ENCODE data around the gene MRPL38. TPM values are rescaled to one million over a fixed set of nuclear protein-coding genes. Genes with fewer than 3 reads are reported as not detected.

MRPL38 gene
- total and polyA plus RNA-seq, 4 donors, result 23.0 to 63.9 (median 50.5) TPM

GRCh38 chr17:75917141-75917916 lies 12.6 kb upstream of the MRPL38 start:
- H3K36me3 ChIP-seq (ENCODE audit: control insufficient read depth in 4 of 4, insufficient read depth in 3 of 4, low read depth in 1 of 4, low read length in 3 of 4), result no peaks in the 10 kb centered on the region
- H3K27ac ChIP-seq (ENCODE audit: low read depth in 1 of 2, low read length in 2 of 2), result no peak overlapping the region
- TF ChIP-seq ZBTB33 (IDR thresholded peaks at IDR 0.05) (no peak), YY1 (IDR thresholded peaks at IDR 0.05) (no peak), REST (IDR thresholded peaks at IDR 0.05) (no peak), RXRA (IDR thresholded peaks at IDR 0.05) (no peak), FOXA1 (IDR thresholded peaks at IDR 0.05) (no peak), GABPA (IDR thresholded peaks at IDR 0.05 in 1 of 2, conservative IDR thresholded peaks at IDR 0.05 in 1 of 2) (no peak), EGR1 (IDR thresholded peaks at IDR 0.05; ENCODE audit: low read depth in 2 of 2) (no peak), MAX (IDR thresholded peaks at IDR 0.05) (no peak), HNF4G (IDR thresholded peaks at IDR 0.05) (no peak), CTCF (IDR thresholded peaks at IDR 0.05; ENCODE audit: low read depth, low read length, missing input control) (no peak), ATF3 (IDR thresholded peaks at IDR 0.05) (no peak), RAD21 (IDR thresholded peaks at IDR 0.05) (no peak), NR2F2 (IDR thresholded peaks at IDR 0.05) (no peak), TAF1 (conservative IDR thresholded peaks at IDR 0.05) (no peak), FOXA2 (IDR thresholded peaks at IDR 0.05) (no peak), SP1 (IDR thresholded peaks at IDR 0.05) (no peak), HNF4A (conservative IDR thresholded peaks at IDR 0.05) (no peak)
- no peaks in the 10 kb centered on the region for H3K27me3 ChIP-seq (ENCODE audit: control insufficient read depth in 4 of 4, insufficient read depth in 4 of 4, low read length in 3 of 4)
- DNase-seq (ENCODE audit: low spot score), result no peak
- H3K4me1 ChIP-seq (ENCODE audit: control insufficient read depth in 4 of 4, insufficient read depth in 4 of 4, low read length in 3 of 4), result peaks cover 0 to 6% (median 6%) of the 10 kb centered on the region in 4 donors
- no peak overlapping the region for H3K9ac ChIP-seq (ENCODE audit: low read depth in 1 of 2, low read length in 2 of 2)
- no peaks in the 10 kb centered on the region for H3K9me3 ChIP-seq (ENCODE audit: control insufficient read depth in 4 of 4, low read length in 3 of 4)
- 93% methylated on average over 22 of the region's 23 CpGs for WGBS
- H3K4me3 ChIP-seq (ENCODE audit: low read depth in 1 of 3, low read length in 3 of 3), result no peak overlapping the region
